ENCODE measurements around the gene GLI1. TPM values are rescaled to one million over a fixed set of nuclear protein-coding genes. Genes with fewer than 3 reads are reported as not detected.
"Not testable (repeated sequence)": the region's sequence is repeated elsewhere in the genome, so short reads cannot be mapped to it uniquely, and the experiment has no call there.

The GLI1 gene
- total RNA-seq, 1 donor from 2014 or later = 0.56 TPM

- not testable (repeated sequence) for DNase-seq (ENCODE audit: low read depth)
These were observed 18.2 kb upstream of the GLI1 start for GRCh38 chr12:57441393-57441792.

GRCh38 chr12:57441846-57442427, 17.6 kb upstream of the GLI1 start:
- DNase-seq (ENCODE audit: low read depth) = no peak

- not testable (repeated sequence) for DNase-seq (ENCODE audit: low read depth)
These were observed 15.2 kb upstream of the GLI1 start for GRCh38 chr12:57444337-57444736.

GRCh38 chr12:57444744-57445143, 14.8 kb upstream of the GLI1 start:
- no peak for DNase-seq (ENCODE audit: low read depth)

GRCh38 chr12:57446292-57446960, 13.2 kb upstream of the GLI1 start:
- no peak for DNase-seq (ENCODE audit: low read depth)

GRCh38 chr12:57448669-57449068, 10.9 kb upstream of the GLI1 start:
- no peak for DNase-seq (ENCODE audit: low read depth)

GRCh38 chr12:57449375-57449774, 10.2 kb upstream of the GLI1 start:
- no peak for DNase-seq (ENCODE audit: low read depth)

- no peak for DNase-seq (ENCODE audit: low read depth)
These were observed 9.5 kb upstream of the GLI1 start for GRCh38 chr12:57450057-57450456.

- peak; percentile 59 for DNase-seq (ENCODE audit: low read depth)
These were observed 8.3 kb upstream of the GLI1 start for GRCh38 chr12:57451233-57451778.

GRCh38 chr12:57452181-57452936, 7.2 kb upstream of the GLI1 start:
- DNase-seq (ENCODE audit: low read depth) = peak; percentile 94

- peak; percentile 88 for DNase-seq (ENCODE audit: low read depth)
These were observed 6.6 kb upstream of the GLI1 start for GRCh38 chr12:57452937-57453509.

- DNase-seq (ENCODE audit: low read depth) = no peak
These were observed 5.4 kb upstream of the GLI1 start for GRCh38 chr12:57454213-57454565.

GRCh38 chr12:57454566-57455373, 4.8 kb upstream of the GLI1 start, which contains the start of gene INHBE:
INHBE (plus strand) TSS chr12:57455307; CDS start chr12:57455537, 230 bp downstream.
- peak; percentile 97 for DNase-seq (ENCODE audit: low read depth)

- peak; percentile 79 for DNase-seq (ENCODE audit: low read depth)
These were observed 4.0 kb upstream of the GLI1 start for GRCh38 chr12:57455374-57456144.

GRCh38 chr12:57456145-57456700, 3.4 kb upstream of the GLI1 start:
- DNase-seq (ENCODE audit: low read depth) = peak; percentile 59

GRCh38 chr12:57456737-57457490, 2.7 kb upstream of the GLI1 start:
- peak; percentile 70 for DNase-seq (ENCODE audit: low read depth)

- DNase-seq (ENCODE audit: low read depth) = no peak
These were observed 925 bp upstream of the GLI1 start for GRCh38 chr12:57458665-57459054.

GRCh38 chr12:57459055-57459749, 383 bp upstream of the GLI1 start:
- DNase-seq (ENCODE audit: low read depth) = peak; percentile 97

- DNase-seq (ENCODE audit: low read depth) = no peak
These were observed 841 bp downstream of the GLI1 start for GRCh38 chr12:57460468-57460784.

Data from myocyte (in vitro differentiated cells).